A673 (cell line): ENCODE data around the gene TRMT112. TPM values are rescaled to one million over a fixed set of nuclear protein-coding genes. Genes with fewer than 3 reads are reported as not detected.
A peak's percentile ranks its signal among the peaks of the same experiment; 100 is the strongest.

ENCODE experiments used
- BruUV-seq: library from RNA; stranded (reverse); fragments of 400-500 nt; replicated peaks from 2 replicates; lab custom pipeline; 2021; lab: Mats Ljungman, UMichigan
- CTCF ChIA-PET: fragments of 300-600 bp; sonication (Branson Sonifier 250); formaldehyde crosslinking; loops from one replicate; lab custom pipeline; 2022; ENCODE audit warnings: antibody characterized with exemption; lab: Charles Lee
- POLR2A ChIA-PET: fragments of 300-600 bp; sonication (Branson Sonifier 250); formaldehyde crosslinking; loops from one replicate; lab custom pipeline; 2022; ENCODE audit warnings: antibody characterized with exemption; ENCODE audit not compliant: low non-redundant PET; lab: Charles Lee
- DNase-seq: peaks from one replicate; pipeline ENCODE4 v3.0.0-alpha.2; 2015; ENCODE audit warnings: low spot score
- H3K27ac ChIP-seq: fragments of 200-600 bp; sonication (generic); 2 replicates; pipeline ENCODE4 v1.5.1; 2016; ENCODE audit warnings: mixed run types, low read depth, mild to moderate bottlenecking, mixed read lengths, antibody characterized with exemption, low read length; ENCODE audit not compliant: poor library complexity, severe bottlenecking
- H3K27me3 ChIP-seq: fragments of 200-600 bp; sonication (generic); replicated peaks from 2 replicates; pipeline ENCODE4 v1.6.1; 2017; ENCODE audit warnings: mixed run types, low read depth, mild to moderate bottlenecking, mixed read lengths, antibody characterized with exemption, low read length; ENCODE audit not compliant: insufficient read depth, poor library complexity
- H3K36me3 ChIP-seq: fragments of 200-600 bp; sonication (generic); 2 replicates; pipeline ENCODE4 v1.6.1; 2016; ENCODE audit warnings: mixed run types, mild to moderate bottlenecking, mixed read lengths, antibody characterized with exemption, low read length; ENCODE audit not compliant: insufficient read depth, poor library complexity, severe bottlenecking
- H3K4me1 ChIP-seq: fragments of 200-600 bp; sonication (generic); 2 replicates; pipeline ENCODE4 v1.6.1; 2017; ENCODE audit warnings: mixed run types, mild to moderate bottlenecking, mixed read lengths, antibody characterized with exemption, low read length; ENCODE audit not compliant: insufficient read depth, poor library complexity, severe bottlenecking
- H3K4me3 ChIP-seq: fragments of 200-600 bp; sonication (generic); 2 replicates; pipeline ENCODE4 v1.5.1; 2016; ENCODE audit warnings: low read depth, mixed run types, mild to moderate bottlenecking, mixed read lengths, low read length; ENCODE audit not compliant: poor library complexity, severe bottlenecking
- H3K9me3 ChIP-seq: fragments of 200-600 bp; sonication (generic); 2 replicates; pipeline ENCODE4 v1.6.1; 2016; ENCODE audit warnings: mixed run types, low read depth, mild to moderate bottlenecking, mixed read lengths, antibody characterized with exemption, low read length; ENCODE audit not compliant: poor library complexity, severe bottlenecking
- CTCF ChIP-seq: fragments of 300-800, 200-600 bp; sonication (generic); conservative IDR thresholded peaks from 2 replicates; pipeline ENCODE4 v1.5.1; 2017; ENCODE audit warnings: low read depth, mild to moderate bottlenecking, antibody characterized with exemption, low read length, moderate library complexity, mixed read lengths
- EZH2 ChIP-seq: fragments of 200-600 bp; sonication (generic); IDR thresholded peaks from 2 replicates; pipeline ENCODE4 v1.6.1; 2017; ENCODE audit warnings: borderline replicate concordance, low read depth, mild to moderate bottlenecking, mixed read lengths, antibody characterized with exemption, low read length; ENCODE audit not compliant: poor library complexity, severe bottlenecking
- intact Hi-C: fragments of 100-400 bp; cut with micrococcal nuclease; formaldehyde crosslinking; loops from one replicate; pipeline ENCODE4 v1.10.0; 2022; ENCODE audit not compliant: unreplicated experiment
- total RNA-seq: library from RNA; stranded (reverse); gene quantifications from 2 replicates; pipeline ENCODE4 v1.2.3, GENCODE V29; 2021

Gene TRMT112
- total RNA-seq, 1 experiment from 2014 or later: 270 TPM

DNA sequence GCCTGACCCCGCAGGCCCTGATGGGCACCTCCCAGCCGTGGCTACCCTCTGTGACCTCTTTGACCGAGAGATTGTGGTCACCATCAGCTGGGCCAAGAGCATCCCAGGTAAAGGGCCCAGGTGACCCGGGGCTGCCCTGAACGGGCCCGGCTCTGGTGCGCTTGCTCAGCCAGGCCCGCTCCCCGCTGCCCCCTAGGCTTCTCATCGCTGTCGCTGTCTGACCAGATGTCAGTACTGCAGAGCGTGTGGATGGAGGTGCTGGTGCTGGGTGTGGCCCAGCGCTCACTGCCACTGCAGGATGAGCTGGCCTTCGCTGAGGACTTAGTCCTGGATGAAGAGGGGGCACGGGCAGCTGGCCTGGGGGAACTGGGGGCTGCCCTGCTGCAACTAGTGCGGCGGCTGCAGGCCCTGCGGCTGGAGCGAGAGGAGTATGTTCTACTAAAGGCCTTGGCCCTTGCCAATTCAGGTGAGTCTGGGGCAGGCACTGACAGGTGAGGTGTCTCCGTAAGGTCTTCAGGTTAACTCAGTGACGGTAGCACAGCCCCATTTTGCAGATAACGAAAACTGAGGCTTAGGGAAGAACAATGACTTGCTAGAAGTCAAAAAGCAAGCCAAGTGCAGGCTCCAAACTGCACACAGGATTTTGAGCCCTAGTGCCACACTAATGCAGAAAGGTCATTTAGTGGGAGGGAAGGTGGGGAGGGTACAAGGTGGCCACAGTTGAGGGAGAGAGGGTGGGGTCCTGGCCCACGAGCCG is 2.4 kb downstream of the TRMT112 start:
- DNase-seq: no peak
- Histone ChIP-seq H3K4me3 (no peak overlapping the region), H3K27me3 (no peaks in the 10 kb centered on the region), H3K9me3 (no peaks in the 10 kb centered on the region), H3K36me3 (peaks cover 18% of the 10 kb centered on the region), H3K4me1 (peaks cover 15% of the 10 kb centered on the region), H3K27ac (no peak overlapping the region)
- CTCF ChIA-PET: no interaction called here
- no TSS peak for BruUV-seq
- TF ChIP-seq CTCF (no peak), EZH2 (no peak)
- intact Hi-C loops: no loop called here
- POLR2A ChIA-PET: no interaction called here

DNA sequence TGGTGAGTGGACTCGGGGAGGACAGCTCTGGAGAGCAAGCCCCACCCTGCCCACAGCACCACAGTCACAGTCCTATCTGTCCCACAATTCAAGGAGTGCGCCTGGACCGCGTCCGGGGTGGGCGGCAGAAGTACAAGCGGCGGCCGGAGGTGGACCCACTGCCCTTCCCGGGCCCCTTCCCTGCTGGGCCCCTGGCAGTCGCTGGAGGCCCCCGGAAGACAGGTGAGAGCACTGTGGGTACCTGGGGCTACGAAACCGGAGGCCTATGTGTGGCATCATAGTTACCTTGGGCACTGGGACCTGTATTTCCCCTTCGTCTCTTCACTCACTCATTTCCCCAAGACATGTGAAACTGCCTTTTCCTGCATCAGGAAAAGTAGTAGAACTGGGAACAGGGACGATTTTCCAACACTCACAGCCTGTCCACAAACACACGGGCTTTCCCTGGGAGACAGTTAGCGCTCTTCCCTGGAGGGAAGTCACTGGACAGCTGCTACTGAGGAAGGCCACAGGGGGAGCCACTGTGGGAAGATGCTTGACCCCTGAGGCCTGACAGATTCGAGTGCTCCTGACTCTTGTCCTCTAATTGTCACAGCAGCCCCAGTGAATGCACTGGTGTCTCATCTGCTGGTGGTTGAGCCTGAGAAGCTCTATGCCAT is 3.1 kb downstream of the TRMT112 start:
- TF ChIP-seq CTCF (peak; percentile 20; the same call in 1 of the 2 replicates), EZH2 (no peak)
- no peak overlapping the region for H3K4me3 ChIP-seq
- peaks cover 12% of the 10 kb centered on the region for H3K4me1 ChIP-seq
- DNase-seq: no peak
- H3K27ac ChIP-seq: no peak overlapping the region
- intact Hi-C loops: no loop called here
- H3K27me3 ChIP-seq: no peaks in the 10 kb centered on the region
- ChIA-PET CTCF (no interaction called here), POLR2A (no interaction called here)
- H3K9me3 ChIP-seq: no peaks in the 10 kb centered on the region
- peaks cover 18% of the 10 kb centered on the region for H3K36me3 ChIP-seq
- no TSS peak for BruUV-seq

GRCh38 chr11:64313491-64314145 is 3.7 kb downstream of the TRMT112 start:
- H3K4me3 ChIP-seq: no peak overlapping the region
- ChIA-PET POLR2A (no interaction called here), CTCF (no interaction called here)
- no TSS peak for BruUV-seq
- no peak for DNase-seq
- peak overlapping the region; percentile 53 for H3K27ac ChIP-seq
- intact Hi-C loops: no loop called here
- H3K4me1 ChIP-seq: peaks cover 6% of the 10 kb centered on the region
- no peak for TF ChIP-seq CTCF
- TF ChIP-seq EZH2: no peak
- no peaks in the 10 kb centered on the region for H3K9me3 ChIP-seq
- H3K27me3 ChIP-seq: no peaks in the 10 kb centered on the region
- peaks cover 18% of the 10 kb centered on the region for H3K36me3 ChIP-seq
